ENCODE data around the gene NAALADL2. TPM values are rescaled to one million over a fixed set of nuclear protein-coding genes. Genes with fewer than 3 reads are reported as not detected.

NAALADL2 gene
- total RNA-seq, 4 donors from 2014 or later, result 3.8 to 20.3 (median 8.6) TPM

DNA sequence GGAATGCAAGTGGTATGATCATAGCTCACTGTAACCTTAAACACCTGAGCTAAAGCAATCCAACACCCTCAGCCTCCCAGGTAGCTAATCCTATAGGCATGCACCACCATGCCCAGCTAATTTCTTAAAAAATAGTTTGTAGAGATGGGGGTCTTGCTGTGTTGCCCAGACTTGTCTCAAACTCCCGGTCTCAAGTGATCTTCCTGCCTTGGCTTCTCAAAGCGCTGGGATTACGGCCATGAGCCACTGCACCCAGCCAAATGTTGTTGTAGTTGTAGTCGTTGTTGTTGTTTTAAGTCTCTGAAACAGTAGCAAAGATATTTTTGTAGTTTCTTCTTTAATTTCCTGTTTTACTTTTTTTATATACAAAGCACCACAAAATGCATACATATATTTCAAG lies 616.6 kb downstream of the NAALADL2 start:
- 97% methylated on average over 4 of the region's 4 CpGs for WGBS
- intact Hi-C loops (cut with DNase I), result no loop called here
- no peaks in the 10 kb centered on the region for H3K4me1 ChIP-seq
- H3K27ac ChIP-seq (replicated peaks in 1 of 4), result no peak overlapping the region
- no peaks in the 10 kb centered on the region for H3K9me3 ChIP-seq
- no peaks in the 10 kb centered on the region for H3K36me3 ChIP-seq
- no peak for TF ChIP-seq POLR2AphosphoS5 (IDR thresholded peaks at IDR 0.05)
- no peak for TF ChIP-seq EP300 (IDR thresholded peaks at IDR 0.05)
- TF ChIP-seq, protein P1, sequence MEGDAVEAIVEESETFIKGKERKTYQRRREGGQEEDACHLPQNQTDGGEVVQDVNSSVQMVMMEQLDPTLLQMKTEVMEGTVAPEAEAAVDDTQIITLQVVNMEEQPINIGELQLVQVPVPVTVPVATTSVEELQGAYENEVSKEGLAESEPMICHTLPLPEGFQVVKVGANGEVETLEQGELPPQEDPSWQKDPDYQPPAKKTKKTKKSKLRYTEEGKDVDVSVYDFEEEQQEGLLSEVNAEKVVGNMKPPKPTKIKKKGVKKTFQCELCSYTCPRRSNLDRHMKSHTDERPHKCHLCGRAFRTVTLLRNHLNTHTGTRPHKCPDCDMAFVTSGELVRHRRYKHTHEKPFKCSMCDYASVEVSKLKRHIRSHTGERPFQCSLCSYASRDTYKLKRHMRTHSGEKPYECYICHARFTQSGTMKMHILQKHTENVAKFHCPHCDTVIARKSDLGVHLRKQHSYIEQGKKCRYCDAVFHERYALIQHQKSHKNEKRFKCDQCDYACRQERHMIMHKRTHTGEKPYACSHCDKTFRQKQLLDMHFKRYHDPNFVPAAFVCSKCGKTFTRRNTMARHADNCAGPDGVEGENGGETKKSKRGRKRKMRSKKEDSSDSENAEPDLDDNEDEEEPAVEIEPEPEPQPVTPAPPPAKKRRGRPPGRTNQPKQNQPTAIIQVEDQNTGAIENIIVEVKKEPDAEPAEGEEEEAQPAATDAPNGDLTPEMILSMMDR (IDR thresholded peaks at IDR 0.05), result no peak
- TF ChIP-seq POLR2A (IDR thresholded peaks at IDR 0.05; ENCODE audit: low read depth), result no peak
- no peaks in the 10 kb centered on the region for H3K27me3 ChIP-seq
- H3K4me3 ChIP-seq, result no peak overlapping the region
- DNase-seq (ENCODE audit: extremely low spot score), result no peak

DNA sequence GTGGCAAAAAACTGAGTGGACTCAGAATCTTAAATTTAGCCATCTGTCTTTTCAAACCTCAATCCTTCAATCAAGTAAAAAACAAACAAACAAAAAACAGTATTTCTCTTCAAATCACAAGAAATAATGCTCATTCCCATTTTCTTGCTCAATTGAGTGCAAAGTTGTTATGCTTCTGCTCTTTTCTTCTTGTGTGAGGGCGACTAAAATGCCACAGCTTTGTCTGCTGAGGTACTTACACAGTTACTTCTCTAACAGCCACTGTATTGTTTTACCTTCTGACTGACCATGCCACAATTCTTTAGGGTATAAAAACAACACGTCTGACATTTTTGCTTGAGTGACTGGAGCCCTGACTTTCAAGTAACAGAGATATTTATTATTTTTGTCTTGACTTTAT lies 617.4 kb downstream of the NAALADL2 start:
- no peaks in the 10 kb centered on the region for H3K36me3 ChIP-seq
- no peak overlapping the region for H3K27ac ChIP-seq (replicated peaks in 1 of 4)
- H3K4me1 ChIP-seq, result no peaks in the 10 kb centered on the region
- intact Hi-C loops (cut with DNase I), result no loop called here
- TF ChIP-seq POLR2A (IDR thresholded peaks at IDR 0.05; ENCODE audit: low read depth) (no peak), POLR2AphosphoS5 (IDR thresholded peaks at IDR 0.05) (no peak), EP300 (IDR thresholded peaks at IDR 0.05) (no peak)
- TF ChIP-seq, protein P1 (IDR thresholded peaks at IDR 0.05), result no peak
- no peaks in the 10 kb centered on the region for H3K9me3 ChIP-seq
- no peak overlapping the region for H3K4me3 ChIP-seq
- 44% methylated on average over 2 of the region's 2 CpGs for WGBS
- H3K27me3 ChIP-seq, result no peaks in the 10 kb centered on the region
- no peak for DNase-seq (ENCODE audit: extremely low spot score)

DNA sequence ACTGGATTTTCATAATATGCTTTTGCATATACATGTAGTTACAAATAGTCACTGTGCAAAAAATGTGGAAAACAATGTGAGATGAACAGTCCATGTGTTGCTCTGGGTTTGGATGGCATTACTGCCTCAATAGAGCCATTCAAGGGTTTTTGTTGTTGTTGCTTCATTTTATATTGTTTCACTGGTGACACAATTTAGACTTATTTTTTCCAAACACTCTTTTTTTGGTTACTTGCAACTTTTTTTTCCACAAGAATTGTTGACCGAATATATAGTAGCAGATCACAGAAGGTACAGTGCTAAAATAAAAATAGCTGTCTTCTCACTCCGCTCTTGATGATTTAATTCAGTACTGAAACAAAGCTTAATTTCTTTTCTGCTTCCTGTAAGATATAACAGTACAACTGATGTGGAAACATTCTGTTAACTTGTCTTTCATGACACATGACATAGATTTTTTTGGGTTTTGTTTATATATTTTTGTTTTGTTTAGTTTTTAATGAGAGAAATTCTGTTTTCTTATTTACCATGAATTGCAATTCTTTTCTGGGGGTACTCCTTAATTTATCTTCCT lies 618.6 kb downstream of the NAALADL2 start:
- intact Hi-C loops (cut with DNase I), result no loop called here
- no peaks in the 10 kb centered on the region for H3K9me3 ChIP-seq
- H3K27ac ChIP-seq (replicated peaks in 1 of 4), result no peak overlapping the region
- H3K4me3 ChIP-seq, result no peak overlapping the region
- H3K36me3 ChIP-seq, result no peaks in the 10 kb centered on the region
- TF ChIP-seq EP300 (IDR thresholded peaks at IDR 0.05) (no peak), POLR2AphosphoS5 (IDR thresholded peaks at IDR 0.05) (no peak), POLR2A (IDR thresholded peaks at IDR 0.05; ENCODE audit: low read depth) (no peak)
- TF ChIP-seq, protein P1 (IDR thresholded peaks at IDR 0.05), result no peak
- DNase-seq (ENCODE audit: extremely low spot score), result no peak
- H3K4me1 ChIP-seq, result no peaks in the 10 kb centered on the region
- no peaks in the 10 kb centered on the region for H3K27me3 ChIP-seq
- 83% methylated on average over 2 of the region's 2 CpGs for WGBS

DNA sequence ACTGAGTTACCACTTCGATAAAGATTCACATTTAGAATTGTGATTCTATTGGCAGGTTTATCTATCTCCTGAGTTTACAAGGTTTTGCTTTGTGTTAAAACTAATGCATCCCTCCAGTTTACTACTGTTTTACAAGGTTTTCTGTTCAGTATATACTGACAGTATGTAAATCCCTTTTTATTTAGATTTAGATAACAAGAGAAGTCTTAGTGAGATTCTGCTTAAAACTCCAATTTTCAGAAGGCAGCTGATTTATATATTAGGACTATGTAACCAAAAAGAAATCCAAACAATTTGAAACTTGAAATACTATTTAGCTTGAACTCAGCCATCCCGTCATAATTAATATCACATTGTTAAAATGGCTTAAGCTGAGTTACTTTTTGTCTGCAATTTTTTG lies 619.2 kb downstream of the NAALADL2 start:
- Histone ChIP-seq H3K36me3 (no peaks in the 10 kb centered on the region), H3K27me3 (no peaks in the 10 kb centered on the region), H3K4me3 (no peak overlapping the region), H3K9me3 (no peaks in the 10 kb centered on the region), H3K27ac (replicated peaks in 1 of 4) (no peak overlapping the region), H3K4me1 (no peaks in the 10 kb centered on the region)
- intact Hi-C loops (cut with DNase I), result no loop called here
- DNase-seq (ENCODE audit: extremely low spot score), result no peak
- TF ChIP-seq EP300 (IDR thresholded peaks at IDR 0.05) (no peak), POLR2A (IDR thresholded peaks at IDR 0.05; ENCODE audit: low read depth) (no peak), POLR2AphosphoS5 (IDR thresholded peaks at IDR 0.05) (no peak)
- TF ChIP-seq, protein P1 (IDR thresholded peaks at IDR 0.05), result no peak
- WGBS, result 75% methylated on average over 2 of the region's 2 CpGs

DNA sequence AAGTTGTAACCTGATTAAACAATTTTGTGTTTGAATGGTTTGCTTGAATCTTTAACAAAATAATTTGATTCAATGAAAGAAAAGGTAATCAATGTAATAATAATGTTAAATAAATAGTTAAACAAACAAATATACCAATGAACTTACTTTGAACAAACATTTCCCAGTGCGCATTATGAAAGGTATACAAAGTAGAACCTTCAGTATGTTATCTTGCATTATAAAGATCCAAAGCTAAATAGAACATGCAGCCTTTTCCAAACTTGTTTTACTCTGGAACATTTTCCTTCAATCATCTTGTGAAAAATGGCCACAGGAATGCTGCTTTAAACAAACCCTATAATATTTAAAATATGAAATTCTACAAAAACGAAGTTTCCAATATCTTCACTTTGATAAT lies 620.0 kb downstream of the NAALADL2 start:
- WGBS, result 81% methylated on average over 2 of the region's 2 CpGs
- no peak overlapping the region for H3K27ac ChIP-seq (replicated peaks in 1 of 4)
- intact Hi-C loops (cut with DNase I), result no loop called here

More for the DNA sequence above, 620.0 kb downstream of the NAALADL2 start:
- no peaks in the 10 kb centered on the region for H3K9me3 ChIP-seq
- H3K27me3 ChIP-seq, result no peaks in the 10 kb centered on the region
- no peak overlapping the region for H3K4me3 ChIP-seq
- no peaks in the 10 kb centered on the region for H3K4me1 ChIP-seq
- H3K36me3 ChIP-seq, result no peaks in the 10 kb centered on the region
- no peak for TF ChIP-seq POLR2A (IDR thresholded peaks at IDR 0.05; ENCODE audit: low read depth)
- TF ChIP-seq, protein P1 (IDR thresholded peaks at IDR 0.05), result no peak
- DNase-seq (ENCODE audit: extremely low spot score), result no peak
